ENCODE data around the gene COL4A2.

- TF ChIP-seq CTCF (IDR thresholded peaks at IDR 0.05) (no peak), POLR2A (IDR thresholded peaks at IDR 0.05) (no peak), POLR2AphosphoS5 (IDR thresholded peaks at IDR 0.05; ENCODE audit: insufficient read depth in 1 of 2, low read depth in 1 of 2) (no peak)
These were observed 30.5 kb upstream of the COL4A2 start for GRCh38 chr13:110276553-110276950.

Data from vagina (tissue), 2 donors.